ENCODE measurements around the gene UPK1A.
A peak's percentile ranks its signal among the peaks of the same experiment; 100 is the strongest.

UPK1A gene

GRCh38 chr19:35641515-35642151 is 24.7 kb upstream of the UPK1A start, which contains the start of gene ETV2:
TSS of gene ETV2 (plus strand) at chr19:35641745. CDS start at chr19:35642461, 716 bp downstream.
- peak; percentile 40 for DNase-seq
- TF ChIP-seq, protein P1, sequence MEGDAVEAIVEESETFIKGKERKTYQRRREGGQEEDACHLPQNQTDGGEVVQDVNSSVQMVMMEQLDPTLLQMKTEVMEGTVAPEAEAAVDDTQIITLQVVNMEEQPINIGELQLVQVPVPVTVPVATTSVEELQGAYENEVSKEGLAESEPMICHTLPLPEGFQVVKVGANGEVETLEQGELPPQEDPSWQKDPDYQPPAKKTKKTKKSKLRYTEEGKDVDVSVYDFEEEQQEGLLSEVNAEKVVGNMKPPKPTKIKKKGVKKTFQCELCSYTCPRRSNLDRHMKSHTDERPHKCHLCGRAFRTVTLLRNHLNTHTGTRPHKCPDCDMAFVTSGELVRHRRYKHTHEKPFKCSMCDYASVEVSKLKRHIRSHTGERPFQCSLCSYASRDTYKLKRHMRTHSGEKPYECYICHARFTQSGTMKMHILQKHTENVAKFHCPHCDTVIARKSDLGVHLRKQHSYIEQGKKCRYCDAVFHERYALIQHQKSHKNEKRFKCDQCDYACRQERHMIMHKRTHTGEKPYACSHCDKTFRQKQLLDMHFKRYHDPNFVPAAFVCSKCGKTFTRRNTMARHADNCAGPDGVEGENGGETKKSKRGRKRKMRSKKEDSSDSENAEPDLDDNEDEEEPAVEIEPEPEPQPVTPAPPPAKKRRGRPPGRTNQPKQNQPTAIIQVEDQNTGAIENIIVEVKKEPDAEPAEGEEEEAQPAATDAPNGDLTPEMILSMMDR (IDR thresholded peaks at IDR 0.05; ENCODE audit: low read depth, low read length, missing control alignments), result no peak
- in situ Hi-C loops (cut with HindIII; ENCODE audit: low pct_ligation_motif_present, low sequenced_read_pairs), result no loop called here
- H3K27ac ChIP-seq, result no peak within 1 kb of the TSS
- H3K36me3 ChIP-seq (replicated peaks), result peaks cover 18% of the 10 kb centered on the region
- peak within 1 kb of the TSS; percentile 20 for H3K4me3 ChIP-seq (ENCODE audit: low read depth, low read length)
- no peaks in the 10 kb centered on the region for H3K27me3 ChIP-seq (replicated peaks)

DNA sequence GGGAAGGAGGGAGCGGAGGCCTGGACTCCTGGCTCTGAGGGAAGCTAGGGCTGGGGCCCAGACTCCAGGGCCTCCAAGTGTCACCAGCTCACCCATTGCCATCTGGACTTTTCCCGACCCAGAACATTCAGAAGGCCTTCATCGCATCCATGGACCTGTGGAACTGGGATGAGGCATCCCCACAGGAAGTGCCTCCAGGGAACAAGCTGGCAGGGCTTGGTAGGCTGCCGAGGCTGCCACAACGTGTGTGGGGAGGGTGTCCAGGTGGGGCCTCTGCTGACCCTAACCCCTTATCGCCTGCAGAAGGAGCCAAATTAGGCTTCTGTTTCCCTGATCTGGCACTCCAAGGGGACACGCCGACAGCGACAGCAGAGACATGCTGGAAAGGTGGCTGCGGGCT is 24.0 kb upstream of the UPK1A start:
- in situ Hi-C loops (cut with HindIII; ENCODE audit: low pct_ligation_motif_present, low sequenced_read_pairs), result no loop called here
- Histone ChIP-seq H3K27me3 (replicated peaks) (no peaks in the 10 kb centered on the region), H3K4me3 (ENCODE audit: low read depth, low read length) (no peak overlapping the region), H3K36me3 (replicated peaks) (peaks cover 12% of the 10 kb centered on the region), H3K27ac (no peak overlapping the region)
- TF ChIP-seq, protein P1 (IDR thresholded peaks at IDR 0.05; ENCODE audit: low read depth, low read length, missing control alignments), result no peak
- no peak for DNase-seq

GRCh38 chr19:35642798-35643254 is 23.5 kb upstream of the UPK1A start:
- in situ Hi-C loops (cut with HindIII; ENCODE audit: low pct_ligation_motif_present, low sequenced_read_pairs), result no loop called here
- no peak for DNase-seq
- H3K27ac ChIP-seq, result no peak overlapping the region
- TF ChIP-seq, protein P1 (IDR thresholded peaks at IDR 0.05; ENCODE audit: low read depth, low read length, missing control alignments), result no peak
- H3K4me3 ChIP-seq (ENCODE audit: low read depth, low read length), result peak overlapping the region; percentile 59
- peaks cover 7% of the 10 kb centered on the region for H3K36me3 ChIP-seq (replicated peaks)
- no peaks in the 10 kb centered on the region for H3K27me3 ChIP-seq (replicated peaks)

DNA sequence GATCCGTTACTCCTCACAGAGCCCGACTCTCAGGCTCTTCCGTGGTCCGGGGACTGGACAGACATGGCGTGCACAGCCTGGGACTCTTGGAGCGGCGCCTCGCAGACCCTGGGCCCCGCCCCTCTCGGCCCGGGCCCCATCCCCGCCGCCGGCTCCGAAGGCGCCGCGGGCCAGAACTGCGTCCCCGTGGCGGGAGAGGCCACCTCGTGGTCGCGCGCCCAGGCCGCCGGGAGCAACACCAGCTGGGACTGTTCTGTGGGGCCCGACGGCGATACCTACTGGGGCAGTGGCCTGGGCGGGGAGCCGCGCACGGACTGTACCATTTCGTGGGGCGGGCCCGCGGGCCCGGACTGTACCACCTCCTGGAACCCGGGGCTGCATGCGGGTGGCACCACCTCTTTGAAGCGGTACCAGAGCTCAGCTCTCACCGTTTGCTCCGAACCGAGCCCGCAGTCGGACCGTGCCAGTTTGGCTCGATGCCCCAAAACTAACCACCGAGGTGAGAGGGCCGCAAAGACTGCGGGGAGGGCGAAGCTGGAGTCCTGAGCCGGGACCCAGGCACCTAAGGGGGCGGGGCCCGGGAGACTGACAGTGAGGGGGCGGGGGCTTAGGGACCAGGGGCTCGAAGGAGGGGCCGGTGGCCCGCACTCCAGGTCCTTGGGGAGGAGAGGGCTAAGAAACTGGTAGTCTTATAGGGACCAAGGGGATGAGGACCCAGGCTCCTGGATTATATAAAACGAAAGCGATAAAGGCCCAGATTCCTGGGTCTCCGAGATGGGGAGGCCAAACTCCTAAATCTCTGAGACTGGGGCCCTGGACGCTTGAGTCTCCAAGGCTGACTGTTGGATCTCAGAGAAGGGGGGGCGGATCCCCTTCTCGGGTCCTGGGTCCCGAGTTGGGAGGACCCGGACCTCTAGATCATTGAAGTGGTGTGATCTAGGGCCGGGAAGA is 22.8 kb upstream of the UPK1A start:
- peak; percentile 63 for DNase-seq
- TF ChIP-seq, protein P1 (IDR thresholded peaks at IDR 0.05; ENCODE audit: low read depth, low read length, missing control alignments), result no peak
- H3K4me3 ChIP-seq (ENCODE audit: low read depth, low read length), result peak overlapping the region; percentile 59
- no peaks in the 10 kb centered on the region for H3K27me3 ChIP-seq (replicated peaks)
- in situ Hi-C loops (cut with HindIII; ENCODE audit: low pct_ligation_motif_present, low sequenced_read_pairs), result no loop called here
- peak overlapping the region; percentile 39 for H3K27ac ChIP-seq
- H3K36me3 ChIP-seq (replicated peaks), result peaks cover under 1% of the 10 kb centered on the region

- Histone ChIP-seq H3K4me3 (ENCODE audit: low read depth, low read length) (peak overlapping the region; percentile 59), H3K27ac (peak overlapping the region; percentile 10), H3K36me3 (replicated peaks) (no peaks in the 10 kb centered on the region), H3K27me3 (replicated peaks) (no peaks in the 10 kb centered on the region)
- in situ Hi-C loops (cut with HindIII; ENCODE audit: low pct_ligation_motif_present, low sequenced_read_pairs), result no loop called here
- TF ChIP-seq, protein P1 (IDR thresholded peaks at IDR 0.05; ENCODE audit: low read depth, low read length, missing control alignments), result no peak
- DNase-seq, result peak; percentile 94
These were observed 21.9 kb upstream of the UPK1A start for GRCh38 chr19:35644206-35644986.

Measured in brain microvascular endothelial cell (primary cell).